Breast epithelium (tissue), 4 donors: ENCODE data around the gene RTN4. TPM values are rescaled to one million over a fixed set of nuclear protein-coding genes. Genes with fewer than 3 reads are reported as not detected.

Experiments used
- DNase-seq, 2 donors: peaks; one replicate each; pipeline ENCODE4 v3.0.0-alpha.2; 2019; ENCODE audit warnings: low spot score in 2 of 2
- H3K27ac ChIP-seq, 2 donors: fragments of 200-600 bp; sonication (generic) in 1 of 2; one replicate each; pipeline ENCODE4 v1.5.1; 2016 to 2019; ENCODE audit warnings: mild to moderate bottlenecking in 1 of 2
- H3K27me3 ChIP-seq, 2 donors: fragments of 200-600 bp; sonication (generic) in 1 of 2; one replicate each; pipeline versions ENCODE4 v1.5.1 to v1.6.0; 2017 to 2019; ENCODE audit warnings: control low read depth in 1 of 2, mild to moderate bottlenecking in 1 of 2
- H3K36me3 ChIP-seq: fragments of 200-600 bp; one replicate; pipeline ENCODE4 v1.5.1; 2019
- H3K4me1 ChIP-seq, 2 donors: fragments of 200-600 bp; sonication (generic); one replicate each; pipeline ENCODE4 v1.5.1; 2016 to 2019; ENCODE audit warnings: control low read depth in 1 of 2
- H3K4me3 ChIP-seq, 3 donors: fragments of 200-600 bp; sonication (generic); 1 replicate in 2 of 3; 2 replicates in 1 of 3; pipeline ENCODE4 v1.5.1; 2016 to 2019; ENCODE audit warnings: mild to moderate bottlenecking in 3 of 3, moderate library complexity in 2 of 3
- H3K9me3 ChIP-seq, 2 donors: fragments of 200-600 bp; sonication (generic) in 1 of 2; one replicate each; pipeline ENCODE4 v1.5.1; 2016 to 2019; ENCODE audit warnings: control low read depth in 1 of 2
- CTCF ChIP-seq, 3 donors: fragments of 450-650 bp; IDR thresholded peaks; one replicate each; pipeline ENCODE4 v1.5.1; 2016 to 2017; ENCODE audit warnings: antibody characterized with exemption in 3 of 3, mild to moderate bottlenecking in 3 of 3, moderate library complexity in 3 of 3
- POLR2A ChIP-seq: fragments of 450-650 bp; IDR thresholded peaks from one replicate; pipeline ENCODE4 v1.6.1; 2016; ENCODE audit warnings: antibody characterized with exemption, mild to moderate bottlenecking, moderate library complexity
- POLR2AphosphoS5 ChIP-seq, 3 donors: sonication (generic); formaldehyde crosslinking; IDR thresholded peaks; one replicate each; pipeline ENCODE4 v1.6.1; 2017; ENCODE audit warnings: antibody characterized with exemption in 3 of 3
- intact Hi-C: fragments of 100-400 bp; cut with DNase I; formaldehyde crosslinking; loops from one replicate; pipeline ENCODE4 v1.15.1; 2023; ENCODE audit warnings: low total_unique reads
- total RNA-seq, 3 donors: library from RNA; depleted of rRNA; stranded (reverse); fragments of >200 nt; gene quantifications; one replicate each; pipeline ENCODE4 v1.1.0, GENCODE V29; 2016

RTN4 gene
- total RNA-seq, 3 donors from 2014 or later = 188 to 419 (median 201) TPM

GRCh38 chr2:54975175-54975574 lies 75.1 kb downstream of the RTN4 start:
- Histone ChIP-seq H3K4me1 (peaks cover 0 to 9% of the 10 kb centered on the region in 2 donors), H3K27me3 (no peaks in the 10 kb centered on the region), H3K27ac (no peak overlapping the region), H3K36me3 (no peaks in the 10 kb centered on the region), H3K9me3 (no peaks in the 10 kb centered on the region), H3K4me3 (no peak overlapping the region)
- DNase-seq = no peak
- TF ChIP-seq POLR2A = no peak
- no peak for TF ChIP-seq CTCF (IDR thresholded peaks at IDR 0.05)
- TF ChIP-seq POLR2AphosphoS5 (IDR thresholded peaks at IDR 0.05) = no peak
- intact Hi-C loops = no loop called here

GRCh38 chr2:54969940-54970338 lies 80.3 kb downstream of the RTN4 start:
- Histone ChIP-seq H3K4me1 (no peaks in the 10 kb centered on the region), H3K27ac (no peak overlapping the region), H3K27me3 (no peaks in the 10 kb centered on the region), H3K9me3 (no peaks in the 10 kb centered on the region), H3K4me3 (no peak overlapping the region), H3K36me3 (no peaks in the 10 kb centered on the region)
- no peak for DNase-seq
- intact Hi-C loops = no loop called here
- no peak for TF ChIP-seq POLR2AphosphoS5 (IDR thresholded peaks at IDR 0.05)
- TF ChIP-seq POLR2A = no peak
- no peak for TF ChIP-seq CTCF (IDR thresholded peaks at IDR 0.05)

- intact Hi-C loops = no loop called here
- no peaks in the 10 kb centered on the region for H3K36me3 ChIP-seq
- no peak overlapping the region for H3K27ac ChIP-seq
- H3K9me3 ChIP-seq = no peaks in the 10 kb centered on the region
- DNase-seq = no peak
- no peaks in the 10 kb centered on the region for H3K4me1 ChIP-seq
- H3K4me3 ChIP-seq = no peak overlapping the region
- no peaks in the 10 kb centered on the region for H3K27me3 ChIP-seq
- no peak for TF ChIP-seq POLR2A
Measured at GRCh38 chr2:54969295-54969939, 80.8 kb downstream of the RTN4 start.

DNA sequence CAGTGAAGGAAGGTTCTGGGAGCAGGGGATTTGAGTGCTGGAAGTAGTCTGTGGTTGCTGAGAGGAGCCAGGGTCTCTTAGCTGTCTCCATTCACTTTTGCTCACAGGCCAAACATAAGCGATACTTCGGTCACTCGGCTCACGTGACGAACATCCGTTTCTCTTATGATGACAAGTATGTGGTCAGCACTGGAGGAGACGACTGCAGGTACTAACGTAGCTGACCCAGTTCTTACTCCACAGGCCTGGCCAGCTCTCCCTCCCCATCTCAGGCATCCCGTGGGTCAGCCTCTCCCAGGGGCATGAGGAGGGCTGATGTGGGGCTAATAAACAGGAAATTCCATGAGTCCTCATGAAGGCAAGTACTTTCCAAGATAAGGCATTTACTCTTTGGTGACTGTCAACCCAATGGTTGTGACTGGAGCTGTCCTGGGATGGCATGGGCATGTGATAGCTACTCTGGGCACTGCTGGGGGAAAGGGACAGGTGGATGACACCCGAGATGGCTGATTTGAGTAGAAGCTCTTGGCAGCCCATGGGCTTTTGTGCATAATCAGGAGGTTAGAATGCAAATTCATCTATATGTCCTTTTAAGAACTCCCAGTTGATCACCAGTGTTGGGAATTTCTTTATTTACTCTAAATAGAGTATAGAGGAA lies 81.6 kb downstream of the RTN4 start:
- no peak for DNase-seq
- H3K36me3 ChIP-seq = no peaks in the 10 kb centered on the region
- intact Hi-C loops = no loop called here
- H3K9me3 ChIP-seq = no peaks in the 10 kb centered on the region
- H3K4me1 ChIP-seq = no peaks in the 10 kb centered on the region
- no peaks in the 10 kb centered on the region for H3K27me3 ChIP-seq
- H3K4me3 ChIP-seq = no peak overlapping the region
- TF ChIP-seq POLR2A (no peak), POLR2AphosphoS5 (IDR thresholded peaks at IDR 0.05) (no peak), CTCF (IDR thresholded peaks at IDR 0.05) (no peak)
- H3K27ac ChIP-seq = no peak overlapping the region

GRCh38 chr2:54967759-54968365 lies 82.4 kb downstream of the RTN4 start:
- H3K27me3 ChIP-seq = no peaks in the 10 kb centered on the region
- TF ChIP-seq CTCF (IDR thresholded peaks at IDR 0.05) = no peak
- no peak overlapping the region for H3K27ac ChIP-seq
- H3K4me1 ChIP-seq = no peaks in the 10 kb centered on the region
- no peak overlapping the region for H3K4me3 ChIP-seq
- no peaks in the 10 kb centered on the region for H3K36me3 ChIP-seq
- no peak for DNase-seq
- no peaks in the 10 kb centered on the region for H3K9me3 ChIP-seq
- intact Hi-C loops = no loop called here
